HepG2 (cell line): Measurements from ENCODE around the gene RRP36. TPM values are rescaled to one million over a fixed set of nuclear protein-coding genes. Genes with fewer than 3 reads are reported as not detected.

ENCODE experiments used
- ELK4 ChIP-seq: sonication (generic); formaldehyde crosslinking; IDR thresholded peaks from 2 replicates; pipeline ENCODE4 v1.9.0; 2021; ENCODE audit warnings: missing genetic modification reagents, borderline replicate concordance
- GTF2F1 ChIP-seq: fragments of 150-350 bp; IDR thresholded peaks from 2 replicates; pipeline ENCODE4 v1.6.1; 2014; ENCODE audit warnings: low read length
- HOXD1 ChIP-seq: sonication (generic); formaldehyde crosslinking; IDR thresholded peaks from 2 replicates; pipeline ENCODE4 v1.5.0; 2020; ENCODE audit warnings: missing genetic modification reagents
- NFIC ChIP-seq: IDR thresholded peaks from 2 replicates; pipeline ENCODE4 v1.6.1; 2012; ENCODE audit warnings: mild to moderate bottlenecking, low read length, inconsistent platforms
- RFX5 ChIP-seq: IDR thresholded peaks from 2 replicates; pipeline ENCODE4 v1.6.1; 2011; ENCODE audit warnings: low read depth, low read length, improper control_type of control experiment
- TCF12 ChIP-seq, 2 experiments: fragments of 450-650 bp in 1 of 2; sonication (generic) in 1 of 2; formaldehyde crosslinking in 1 of 2; IDR thresholded peaks; 2 replicates each; pipeline versions ENCODE4 v1.6.1 to v1.8.0; 2017 to 2022; ENCODE audit warnings: antibody characterized with exemption in 1 of 2, mild to moderate bottlenecking in 1 of 2, missing genetic modification reagents in 1 of 2, moderate library complexity in 1 of 2
- ZBTB1 ChIP-seq: sonication (generic); formaldehyde crosslinking; IDR thresholded peaks from 2 replicates; pipeline ENCODE4 v1.4.0; 2020; ENCODE audit warnings: missing genetic modification reagents, borderline replicate concordance
- ZIK1 ChIP-seq: sonication (generic); formaldehyde crosslinking; IDR thresholded peaks from 2 replicates; pipeline ENCODE4 v1.5.0; 2020; ENCODE audit warnings: mild to moderate bottlenecking, low read depth, missing genetic modification reagents, borderline replicate concordance
- ZNF101 ChIP-seq: sonication (generic); formaldehyde crosslinking; IDR thresholded peaks from 2 replicates; pipeline ENCODE4 v1.4.0; 2020; ENCODE audit warnings: mild to moderate bottlenecking, low read depth, missing genetic modification reagents, borderline replicate concordance
- ZNF256 ChIP-seq: sonication (generic); formaldehyde crosslinking; conservative IDR thresholded peaks from 2 replicates; pipeline ENCODE4 v1.4.0; 2020; ENCODE audit warnings: missing genetic modification reagents
- ZNF335 ChIP-seq: sonication (generic); formaldehyde crosslinking; IDR thresholded peaks from 2 replicates; pipeline ENCODE4 v1.4.0; 2020; ENCODE audit warnings: missing genetic modification reagents
- ZNF672 ChIP-seq: sonication (generic); formaldehyde crosslinking; IDR thresholded peaks from 2 replicates; pipeline ENCODE4 v1.8.1; 2022; ENCODE audit warnings: missing genetic modification reagents
- polyA plus RNA-seq, 8 experiments: library from polyadenylated mRNA; depleted of rRNA in 3 of 8; stranded (reverse) in 7 of 8; unstranded in 1 of 8; fragments of >200 nt; fragmentation: Illumina TruSeq in 4 of 8; extraction: Trizol in 4 of 8; gene quantifications; 2 replicates each; pipeline versions ENCODE4 v1.2.1 to v1.2.3, GENCODE V29; 2011 to 2016; ENCODE audit warnings: low read depth in 4 of 8, missing spikeins in 1 of 8, mixed read lengths in 1 of 8; ENCODE audit not compliant: insufficient read depth in 1 of 8
- total RNA-seq, 5 experiments: library from RNA; depleted of rRNA; stranded (reverse); fragments of >200 nt; fragmentation: Illumina TruSeq; extraction: Trizol; gene quantifications; 2 replicates each; pipeline ENCODE4 v1.2.3, GENCODE V29; 2016; ENCODE audit warnings: low read depth in 1 of 5
- TF ChIP-seq, protein P1 (sequence below): sonication (generic); formaldehyde crosslinking; conservative IDR thresholded peaks from 2 replicates; pipeline ENCODE4 v1.4.0; 2020; ENCODE audit warnings: missing genetic modification reagents
- TF ChIP-seq, protein P2 (sequence below): sonication (generic); formaldehyde crosslinking; IDR thresholded peaks from 2 replicates; pipeline ENCODE4 v1.4.0; 2020; ENCODE audit warnings: mild to moderate bottlenecking, missing genetic modification reagents, borderline replicate concordance
- TF ChIP-seq, protein P3 (sequence below): sonication (generic); formaldehyde crosslinking; IDR thresholded peaks from 2 replicates; pipeline ENCODE4 v1.4.0; 2020; ENCODE audit warnings: missing genetic modification reagents
- TF ChIP-seq, protein P4 (sequence below): sonication (generic); formaldehyde crosslinking; IDR thresholded peaks from 2 replicates; pipeline ENCODE4 v1.5.1; 2020; ENCODE audit warnings: missing genetic modification reagents, mild to moderate bottlenecking, borderline replicate concordance

The RRP36 gene
- total and polyA plus RNA-seq, 2 of the 13 experiments (the other 11 are each of a cell fraction or from before 2014, with no cell fraction given) = 29.5 to 144 TPM

- peak; percentile 66; the same call in 1 of the 2 replicates for TF ChIP-seq ZNF335
- TF ChIP-seq, protein P1, sequence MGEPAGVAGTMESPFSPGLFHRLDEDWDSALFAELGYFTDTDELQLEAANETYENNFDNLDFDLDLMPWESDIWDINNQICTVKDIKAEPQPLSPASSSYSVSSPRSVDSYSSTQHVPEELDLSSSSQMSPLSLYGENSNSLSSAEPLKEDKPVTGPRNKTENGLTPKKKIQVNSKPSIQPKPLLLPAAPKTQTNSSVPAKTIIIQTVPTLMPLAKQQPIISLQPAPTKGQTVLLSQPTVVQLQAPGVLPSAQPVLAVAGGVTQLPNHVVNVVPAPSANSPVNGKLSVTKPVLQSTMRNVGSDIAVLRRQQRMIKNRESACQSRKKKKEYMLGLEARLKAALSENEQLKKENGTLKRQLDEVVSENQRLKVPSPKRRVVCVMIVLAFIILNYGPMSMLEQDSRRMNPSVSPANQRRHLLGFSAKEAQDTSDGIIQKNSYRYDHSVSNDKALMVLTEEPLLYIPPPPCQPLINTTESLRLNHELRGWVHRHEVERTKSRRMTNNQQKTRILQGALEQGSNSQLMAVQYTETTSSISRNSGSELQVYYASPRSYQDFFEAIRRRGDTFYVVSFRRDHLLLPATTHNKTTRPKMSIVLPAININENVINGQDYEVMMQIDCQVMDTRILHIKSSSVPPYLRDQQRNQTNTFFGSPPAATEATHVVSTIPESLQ (CRISPR knock-in tag) = 0 out of 2 replicates have a peak, but pooled peaks have one; percentile 42
- 0 out of 2 replicates have a peak, but pooled peaks have one; percentile 55 for TF ChIP-seq GTF2F1
- no peak for TF ChIP-seq ZBTB1 (CRISPR knock-in tag)
- peak; percentile 72; the same call in 1 of the 2 replicates for TF ChIP-seq ZIK1 (CRISPR knock-in tag)
- no peak for TF ChIP-seq ZNF256 (CRISPR knock-in tag)
- TF ChIP-seq RFX5 = peak; percentile 9; the same call in 1 of the 2 replicates
- TF ChIP-seq, protein P2, sequence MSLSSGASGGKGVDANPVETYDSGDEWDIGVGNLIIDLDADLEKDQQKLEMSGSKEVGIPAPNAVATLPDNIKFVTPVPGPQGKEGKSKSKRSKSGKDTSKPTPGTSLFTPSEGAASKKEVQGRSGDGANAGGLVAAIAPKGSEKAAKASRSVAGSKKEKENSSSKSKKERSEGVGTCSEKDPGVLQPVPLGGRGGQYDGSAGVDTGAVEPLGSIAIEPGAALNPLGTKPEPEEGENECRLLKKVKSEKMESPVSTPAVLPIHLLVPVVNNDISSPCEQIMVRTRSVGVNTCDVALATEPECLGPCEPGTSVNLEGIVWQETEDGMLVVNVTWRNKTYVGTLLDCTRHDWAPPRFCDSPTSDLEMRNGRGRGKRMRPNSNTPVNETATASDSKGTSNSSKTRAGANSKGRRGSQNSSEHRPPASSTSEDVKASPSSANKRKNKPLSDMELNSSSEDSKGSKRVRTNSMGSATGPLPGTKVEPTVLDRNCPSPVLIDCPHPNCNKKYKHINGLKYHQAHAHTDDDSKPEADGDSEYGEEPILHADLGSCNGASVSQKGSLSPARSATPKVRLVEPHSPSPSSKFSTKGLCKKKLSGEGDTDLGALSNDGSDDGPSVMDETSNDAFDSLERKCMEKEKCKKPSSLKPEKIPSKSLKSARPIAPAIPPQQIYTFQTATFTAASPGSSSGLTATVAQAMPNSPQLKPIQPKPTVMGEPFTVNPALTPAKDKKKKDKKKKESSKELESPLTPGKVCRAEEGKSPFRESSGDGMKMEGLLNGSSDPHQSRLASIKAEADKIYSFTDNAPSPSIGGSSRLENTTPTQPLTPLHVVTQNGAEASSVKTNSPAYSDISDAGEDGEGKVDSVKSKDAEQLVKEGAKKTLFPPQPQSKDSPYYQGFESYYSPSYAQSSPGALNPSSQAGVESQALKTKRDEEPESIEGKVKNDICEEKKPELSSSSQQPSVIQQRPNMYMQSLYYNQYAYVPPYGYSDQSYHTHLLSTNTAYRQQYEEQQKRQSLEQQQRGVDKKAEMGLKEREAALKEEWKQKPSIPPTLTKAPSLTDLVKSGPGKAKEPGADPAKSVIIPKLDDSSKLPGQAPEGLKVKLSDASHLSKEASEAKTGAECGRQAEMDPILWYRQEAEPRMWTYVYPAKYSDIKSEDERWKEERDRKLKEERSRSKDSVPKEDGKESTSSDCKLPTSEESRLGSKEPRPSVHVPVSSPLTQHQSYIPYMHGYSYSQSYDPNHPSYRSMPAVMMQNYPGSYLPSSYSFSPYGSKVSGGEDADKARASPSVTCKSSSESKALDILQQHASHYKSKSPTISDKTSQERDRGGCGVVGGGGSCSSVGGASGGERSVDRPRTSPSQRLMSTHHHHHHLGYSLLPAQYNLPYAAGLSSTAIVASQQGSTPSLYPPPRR (CRISPR knock-in tag) = peak; percentile 69
- no peak for TF ChIP-seq TCF12 (IDR thresholded peaks at IDR 0.05)
- 0 out of 2 replicates have a peak, but pooled peaks have one; percentile 15 for TF ChIP-seq TCF12 (CRISPR knock-in tag; IDR thresholded peaks at IDR 0.05)
- TF ChIP-seq ELK4 (CRISPR knock-in tag) = no peak
- TF ChIP-seq, protein P3, sequence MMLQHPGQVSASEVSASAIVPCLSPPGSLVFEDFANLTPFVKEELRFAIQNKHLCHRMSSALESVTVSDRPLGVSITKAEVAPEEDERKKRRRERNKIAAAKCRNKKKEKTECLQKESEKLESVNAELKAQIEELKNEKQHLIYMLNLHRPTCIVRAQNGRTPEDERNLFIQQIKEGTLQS (CRISPR knock-in tag) = peak; percentile 40; the same call in 1 of the 2 replicates
- TF ChIP-seq, protein P4, sequence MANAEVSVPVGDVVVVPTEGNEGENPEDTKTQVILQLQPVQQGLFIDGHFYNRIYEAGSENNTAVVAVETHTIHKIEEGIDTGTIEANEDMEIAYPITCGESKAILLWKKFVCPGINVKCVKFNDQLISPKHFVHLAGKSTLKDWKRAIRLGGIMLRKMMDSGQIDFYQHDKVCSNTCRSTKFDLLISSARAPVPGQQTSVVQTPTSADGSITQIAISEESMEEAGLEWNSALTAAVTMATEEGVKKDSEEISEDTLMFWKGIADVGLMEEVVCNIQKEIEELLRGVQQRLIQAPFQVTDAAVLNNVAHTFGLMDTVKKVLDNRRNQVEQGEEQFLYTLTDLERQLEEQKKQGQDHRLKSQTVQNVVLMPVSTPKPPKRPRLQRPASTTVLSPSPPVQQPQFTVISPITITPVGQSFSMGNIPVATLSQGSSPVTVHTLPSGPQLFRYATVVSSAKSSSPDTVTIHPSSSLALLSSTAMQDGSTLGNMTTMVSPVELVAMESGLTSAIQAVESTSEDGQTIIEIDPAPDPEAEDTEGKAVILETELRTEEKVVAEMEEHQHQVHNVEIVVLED = peak; percentile 81
- peak; percentile 7; the same call in 1 of the 2 replicates for TF ChIP-seq ZNF101 (CRISPR knock-in tag)
- TF ChIP-seq ZNF672 (CRISPR knock-in tag) = no peak
- TF ChIP-seq NFIC = no peak; the same call in 1 of the 2 replicates
- no peak for TF ChIP-seq HOXD1 (CRISPR knock-in tag)
These were observed 42.4 kb upstream of the RRP36 start, which contains the start of gene PEX6 (continued) for GRCh38 chr6:42978839-42979522.
